Gastroesophageal sphincter (tissue), 4 donors: ENCODE data around the gene PTPRN2. TPM values are rescaled to one million over a fixed set of nuclear protein-coding genes. Genes with fewer than 3 reads are reported as not detected.
"Not testable (repeated sequence)": the region's sequence is repeated elsewhere in the genome, so short reads cannot be mapped to it uniquely, and the experiment has no call there.

Source experiments
- ATAC-seq: fragments of 150-250 bp; one replicate; pipeline ENCODE4 v1.9.1; 2016; ENCODE audit warnings: mild to moderate bottlenecking, moderate library complexity
- H3K27ac ChIP-seq, 4 donors: fragments of 200-600 bp; sonication (generic) in 3 of 4; 1 replicate in 3 of 4; 2 replicates in 1 of 4; pipeline ENCODE4 v1.5.1; 2016 to 2019
- H3K27me3 ChIP-seq: fragments of 200-600 bp; sonication (generic); one replicate; pipeline ENCODE4 v1.5.1; 2019
- H3K36me3 ChIP-seq, 2 donors: fragments of 200-600 bp; sonication (generic); one replicate each; pipeline ENCODE4 v1.5.1; 2019; ENCODE audit warnings: control low read depth in 1 of 2
- H3K4me1 ChIP-seq, 3 donors: fragments of 200-600 bp; sonication (generic); 1 replicate in 2 of 3; 2 replicates in 1 of 3; pipeline ENCODE4 v1.5.1; 2016 to 2019; ENCODE audit warnings: control low read depth in 2 of 3
- H3K4me3 ChIP-seq, 2 donors: fragments of 200-600 bp; sonication (generic); one replicate each; pipeline ENCODE4 v1.5.1; 2019; ENCODE audit warnings: mild to moderate bottlenecking in 1 of 2, moderate library complexity in 1 of 2
- H3K9me3 ChIP-seq, 3 donors: fragments of 200-600 bp; sonication (generic); one replicate each; pipeline ENCODE4 v1.5.1; 2017 to 2019; ENCODE audit warnings: control low read depth in 2 of 3
- CTCF ChIP-seq, 4 experiments: fragments of 200-600 bp in 2 of 4; fragments of 450-650 bp in 2 of 4; sonication (generic) in 1 of 4; IDR thresholded peaks; one replicate each; pipeline ENCODE4 v1.5.1; 2017 to 2019; ENCODE audit warnings: antibody characterized with exemption in 4 of 4, mild to moderate bottlenecking in 2 of 4, moderate library complexity in 2 of 4
- EP300 ChIP-seq: sonication (generic); formaldehyde crosslinking; IDR thresholded peaks from one replicate; pipeline ENCODE4 v1.6.1; 2017; ENCODE audit warnings: antibody characterized with exemption, mild to moderate bottlenecking
- POLR2A ChIP-seq, 2 donors: fragments of 450-650 bp; IDR thresholded peaks; one replicate each; pipeline ENCODE4 v1.6.1; 2017; ENCODE audit warnings: antibody characterized with exemption in 2 of 2, mild to moderate bottlenecking in 2 of 2, moderate library complexity in 1 of 2
- POLR2AphosphoS5 ChIP-seq: sonication (generic); formaldehyde crosslinking; IDR thresholded peaks from one replicate; pipeline ENCODE4 v1.6.1; 2017; ENCODE audit warnings: antibody characterized with exemption
- WGBS, 2 donors: methylation state at CpG; one replicate each; pipeline ENCODE4 v1.1.5; 2018; ENCODE audit warnings: low coverage in 1 of 2; 5-methylcytosine and 5-hydroxymethylcytosine counted together
- total RNA-seq, 4 donors: library from RNA; depleted of rRNA; stranded (reverse); fragments of >200 nt; gene quantifications; one replicate each; pipeline ENCODE4 v1.1.0, GENCODE V29; 2016

PTPRN2 gene
- total RNA-seq, 4 donors from 2014 or later: 1.7 to 4.7 (median 3.3) TPM

- Histone ChIP-seq H3K4me3 (no peak overlapping the region), H3K27me3 (peaks cover 26% of the 10 kb centered on the region), H3K9me3 (no peaks in the 10 kb centered on the region), H3K4me1 (no peaks in the 10 kb centered on the region), H3K36me3 (no peaks in the 10 kb centered on the region), H3K27ac (no peak overlapping the region)
- WGBS, 2 donors: 67% methylated on average over 1 of the region's 15 CpGs; no CpG with 5 or more reads in 1 of the 2 donors
- TF ChIP-seq POLR2A (IDR thresholded peaks at IDR 0.05) (no peak), EP300 (no peak), POLR2AphosphoS5 (no peak), CTCF (IDR thresholded peaks at IDR 0.05) (no peak)
- no peak for ATAC-seq
Observed at GRCh38 chr7:157730614-157731013, 857.0 kb downstream of the PTPRN2 start.

GRCh38 chr7:157729566-157729965 is 858.1 kb downstream of the PTPRN2 start:
- Histone ChIP-seq H3K27me3 (peaks cover 18% of the 10 kb centered on the region), H3K4me3 (no peak overlapping the region), H3K9me3 (no peaks in the 10 kb centered on the region), H3K36me3 (no peaks in the 10 kb centered on the region), H3K4me1 (no peaks in the 10 kb centered on the region), H3K27ac (no peak overlapping the region)
- WGBS, 2 donors: 59 to 80% methylated on average over 1 to 8 of the region's 11 CpGs
- no peak for ATAC-seq
- TF ChIP-seq CTCF (IDR thresholded peaks at IDR 0.05) (no peak), POLR2A (IDR thresholded peaks at IDR 0.05) (no peak), POLR2AphosphoS5 (no peak), EP300 (no peak)

GRCh38 chr7:157727964-157728615 is 859.5 kb downstream of the PTPRN2 start:
- no peak overlapping the region for H3K27ac ChIP-seq
- no peaks in the 10 kb centered on the region for H3K36me3 ChIP-seq
- H3K4me3 ChIP-seq: no peak overlapping the region
- WGBS, 2 donors: 73 to 85% methylated on average over 3 to 9 of the region's 21 CpGs
- H3K9me3 ChIP-seq: no peaks in the 10 kb centered on the region
- no peak for ATAC-seq
- H3K4me1 ChIP-seq: no peaks in the 10 kb centered on the region
- no peak for TF ChIP-seq POLR2AphosphoS5
- TF ChIP-seq EP300: no peak
- no peak for TF ChIP-seq POLR2A (IDR thresholded peaks at IDR 0.05)
- TF ChIP-seq CTCF (IDR thresholded peaks at IDR 0.05): no peak
- H3K27me3 ChIP-seq: peaks cover 21% of the 10 kb centered on the region

GRCh38 chr7:157726764-157727163 is 860.9 kb downstream of the PTPRN2 start:
- no peak overlapping the region for H3K27ac ChIP-seq
- no peak overlapping the region for H3K4me3 ChIP-seq
- 86% methylated on average over 5 to 9 of the region's 9 CpGs for WGBS, 2 donors
- peaks cover 23% of the 10 kb centered on the region for H3K27me3 ChIP-seq
- no peaks in the 10 kb centered on the region for H3K36me3 ChIP-seq
- TF ChIP-seq CTCF (IDR thresholded peaks at IDR 0.05) (no peak), POLR2A (IDR thresholded peaks at IDR 0.05) (no peak)
- no peaks in the 10 kb centered on the region for H3K4me1 ChIP-seq
- ATAC-seq: no peak
- H3K9me3 ChIP-seq: no peaks in the 10 kb centered on the region

- 45 to 90% methylated on average over 2 to 7 of the region's 10 CpGs for whole genome bisulfite sequencing, 2 donors
- ATAC-seq, H3K9me3 ChIP-seq, H3K36me3 ChIP-seq, H3K27ac ChIP-seq, H3K4me3 ChIP-seq, H3K4me1 ChIP-seq: not testable (repeated sequence)
- peaks cover 23% of the 10 kb centered on the region for H3K27me3 ChIP-seq
Observed at GRCh38 chr7:157725312-157725711, 862.3 kb downstream of the PTPRN2 start.
